ENCODE measurements around the gene NDUFA13.

NDUFA13 gene

DNA sequence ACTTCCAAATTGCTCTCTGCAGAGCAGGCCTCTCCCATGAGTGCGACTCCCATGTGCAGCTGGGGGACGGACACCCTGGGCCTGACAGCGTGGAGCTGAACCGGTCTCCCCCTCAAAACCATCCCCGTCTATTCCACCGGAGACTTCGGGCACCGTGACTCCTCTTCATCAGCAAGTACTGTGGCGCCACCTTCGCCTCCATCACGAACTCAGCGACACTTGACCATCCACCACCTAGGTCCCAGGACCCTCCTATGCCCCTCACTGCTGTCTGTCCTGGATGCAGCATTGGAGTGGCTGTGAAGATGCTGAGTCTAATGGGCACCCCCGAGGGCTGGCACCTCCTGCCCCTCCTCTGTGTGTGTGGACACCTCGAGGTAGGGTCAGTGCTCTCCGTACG is 42.6 kb downstream of the NDUFA13 start:
- no peak overlapping the region for H3K9ac ChIP-seq (ENCODE audit: low read length)
- no peaks in the 10 kb centered on the region for H4K20me1 ChIP-seq (ENCODE audit: insufficient read depth, low read length)
- no peak overlapping the region for H3K4me3 ChIP-seq (ENCODE audit: low read depth, low read length, poor library complexity, severe bottlenecking)
- no peaks in the 10 kb centered on the region for H3K27me3 ChIP-seq (ENCODE audit: insufficient read depth, low read length)
- no peak overlapping the region for H3K27ac ChIP-seq (ENCODE audit: low read depth, low read length, poor library complexity, severe bottlenecking)
- H3K79me2 ChIP-seq (ENCODE audit: insufficient read depth, low read length) = no peaks in the 10 kb centered on the region
- no peaks in the 10 kb centered on the region for H3F3A ChIP-seq (ENCODE audit: insufficient read depth, low read length)
- H3K36me3 ChIP-seq (ENCODE audit: insufficient read depth, low read length) = no peaks in the 10 kb centered on the region
- H3K4me1 ChIP-seq (ENCODE audit: insufficient read depth, low read length, severe bottlenecking) = no peaks in the 10 kb centered on the region
- H3K9me2 ChIP-seq (ENCODE audit: low read depth, low read length) = no peaks in the 10 kb centered on the region
- H3K4me2 ChIP-seq (ENCODE audit: low read length) = no peak overlapping the region
- TF ChIP-seq EZH2 (IDR thresholded peaks at IDR 0.05; ENCODE audit: borderline replicate concordance, low read length) = no peak
- TF ChIP-seq, protein P1, sequence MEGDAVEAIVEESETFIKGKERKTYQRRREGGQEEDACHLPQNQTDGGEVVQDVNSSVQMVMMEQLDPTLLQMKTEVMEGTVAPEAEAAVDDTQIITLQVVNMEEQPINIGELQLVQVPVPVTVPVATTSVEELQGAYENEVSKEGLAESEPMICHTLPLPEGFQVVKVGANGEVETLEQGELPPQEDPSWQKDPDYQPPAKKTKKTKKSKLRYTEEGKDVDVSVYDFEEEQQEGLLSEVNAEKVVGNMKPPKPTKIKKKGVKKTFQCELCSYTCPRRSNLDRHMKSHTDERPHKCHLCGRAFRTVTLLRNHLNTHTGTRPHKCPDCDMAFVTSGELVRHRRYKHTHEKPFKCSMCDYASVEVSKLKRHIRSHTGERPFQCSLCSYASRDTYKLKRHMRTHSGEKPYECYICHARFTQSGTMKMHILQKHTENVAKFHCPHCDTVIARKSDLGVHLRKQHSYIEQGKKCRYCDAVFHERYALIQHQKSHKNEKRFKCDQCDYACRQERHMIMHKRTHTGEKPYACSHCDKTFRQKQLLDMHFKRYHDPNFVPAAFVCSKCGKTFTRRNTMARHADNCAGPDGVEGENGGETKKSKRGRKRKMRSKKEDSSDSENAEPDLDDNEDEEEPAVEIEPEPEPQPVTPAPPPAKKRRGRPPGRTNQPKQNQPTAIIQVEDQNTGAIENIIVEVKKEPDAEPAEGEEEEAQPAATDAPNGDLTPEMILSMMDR (IDR thresholded peaks at IDR 0.05; ENCODE audit: low read length) = no peak
- H3K9me3 ChIP-seq (ENCODE audit: low read length) = no peaks in the 10 kb centered on the region
- no peak overlapping the region for H2AFZ ChIP-seq (ENCODE audit: low read length)

- H3K79me2 ChIP-seq (ENCODE audit: insufficient read depth, low read length) = no peaks in the 10 kb centered on the region
- H3K9me2 ChIP-seq (ENCODE audit: low read depth, low read length) = no peaks in the 10 kb centered on the region
- no peaks in the 10 kb centered on the region for H3K27me3 ChIP-seq (ENCODE audit: insufficient read depth, low read length)
- no peaks in the 10 kb centered on the region for H4K20me1 ChIP-seq (ENCODE audit: insufficient read depth, low read length)
- peaks cover 7% of the 10 kb centered on the region for H3K36me3 ChIP-seq (ENCODE audit: insufficient read depth, low read length)
- H3F3A ChIP-seq (ENCODE audit: insufficient read depth, low read length) = no peaks in the 10 kb centered on the region
- TF ChIP-seq, protein P1 (IDR thresholded peaks at IDR 0.05; ENCODE audit: low read length) = no peak
- no peak for TF ChIP-seq EZH2 (IDR thresholded peaks at IDR 0.05; ENCODE audit: borderline replicate concordance, low read length)
- no peaks in the 10 kb centered on the region for H3K9me3 ChIP-seq (ENCODE audit: low read length)
- no peak overlapping the region for H3K4me2 ChIP-seq (ENCODE audit: low read length)
- H2AFZ ChIP-seq (ENCODE audit: low read length) = no peak overlapping the region
- H3K4me3 ChIP-seq (ENCODE audit: low read depth, low read length, poor library complexity, severe bottlenecking) = no peak overlapping the region
- H3K9ac ChIP-seq (ENCODE audit: low read length) = no peak overlapping the region
- no peaks in the 10 kb centered on the region for H3K4me1 ChIP-seq (ENCODE audit: insufficient read depth, low read length, severe bottlenecking)
- H3K27ac ChIP-seq (ENCODE audit: low read depth, low read length, poor library complexity, severe bottlenecking) = no peak overlapping the region
Measured at GRCh38 chr19:19559931-19560330, 43.9 kb downstream of the NDUFA13 start.

DNA sequence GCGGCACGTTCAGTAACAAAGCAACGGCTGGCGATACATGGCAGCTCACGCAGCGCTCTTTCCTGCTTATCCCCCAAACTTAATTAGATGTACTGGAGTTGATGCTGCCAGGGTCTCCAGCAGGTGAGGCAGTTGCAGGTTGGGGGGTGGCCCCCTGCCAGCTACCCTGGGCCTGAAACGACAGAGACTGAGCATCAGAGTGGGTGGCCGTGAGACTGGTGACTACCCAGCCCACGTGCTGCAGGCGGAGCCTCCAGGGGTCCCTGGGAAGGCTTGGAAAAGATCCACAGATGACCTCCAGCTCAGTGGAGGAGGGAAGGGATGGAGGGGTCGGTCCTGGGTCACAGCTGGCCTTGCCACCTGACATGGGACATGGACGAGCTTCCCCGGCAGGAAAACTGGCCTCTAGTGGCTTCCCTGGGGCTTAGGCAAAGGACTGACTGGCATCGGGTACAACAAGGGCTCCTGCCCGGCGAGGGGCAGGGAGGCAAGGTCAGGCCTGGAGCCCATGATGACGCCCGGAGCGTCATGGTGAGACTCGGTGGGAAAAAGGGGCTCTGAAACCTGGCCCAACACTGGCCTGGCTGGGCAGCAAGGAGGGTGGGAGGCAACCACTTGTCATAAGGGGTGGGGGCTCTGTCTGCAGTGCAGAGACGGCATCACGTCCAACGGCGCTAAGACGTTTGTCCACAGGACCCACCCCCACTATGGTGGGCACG is 46.1 kb downstream of the NDUFA13 start:
- TF ChIP-seq, protein P1 (IDR thresholded peaks at IDR 0.05; ENCODE audit: low read length) = no peak
- no peak for TF ChIP-seq EZH2 (IDR thresholded peaks at IDR 0.05; ENCODE audit: borderline replicate concordance, low read length)
- Histone ChIP-seq H3F3A (ENCODE audit: insufficient read depth, low read length) (no peaks in the 10 kb centered on the region), H2AFZ (ENCODE audit: low read length) (no peak overlapping the region), H3K79me2 (ENCODE audit: insufficient read depth, low read length) (no peaks in the 10 kb centered on the region), H3K4me1 (ENCODE audit: insufficient read depth, low read length, severe bottlenecking) (no peaks in the 10 kb centered on the region), H3K4me3 (ENCODE audit: low read depth, low read length, poor library complexity, severe bottlenecking) (no peak overlapping the region), H3K9me2 (ENCODE audit: low read depth, low read length) (no peaks in the 10 kb centered on the region), H3K36me3 (ENCODE audit: insufficient read depth, low read length) (peaks cover 15% of the 10 kb centered on the region), H3K9me3 (ENCODE audit: low read length) (no peaks in the 10 kb centered on the region), H3K4me2 (ENCODE audit: low read length) (no peak overlapping the region), H3K27me3 (ENCODE audit: insufficient read depth, low read length) (no peaks in the 10 kb centered on the region), H3K27ac (ENCODE audit: low read depth, low read length, poor library complexity, severe bottlenecking) (no peak overlapping the region), H3K9ac (ENCODE audit: low read length) (no peak overlapping the region), H4K20me1 (ENCODE audit: insufficient read depth, low read length) (no peaks in the 10 kb centered on the region)
